Panc1 (cell line): ENCODE results near the gene CHST12. TPM values are rescaled to one million over a fixed set of nuclear protein-coding genes. Genes with fewer than 3 reads are reported as not detected.

Experiments
- ATAC-seq: fragments of 200-7000 bp; cut with Tn5 transposase; 2 replicates; pipeline ENCODE4 v1.9.1; 2020; ENCODE audit warnings: mild to moderate bottlenecking, moderate library complexity
- BruUV-seq: library from RNA; stranded (reverse); fragments of 400-500 nt; replicated peaks from 2 replicates; lab custom pipeline; 2021; lab: Mats Ljungman, UMichigan
- CTCF ChIA-PET: fragments of 300-600 bp; sonication (Branson Sonifier 250); formaldehyde crosslinking; loops from one replicate; lab custom pipeline; 2022; ENCODE audit warnings: antibody characterized with exemption; lab: Charles Lee
- POLR2A ChIA-PET: fragments of 300-600 bp; sonication (Branson Sonifier 250); formaldehyde crosslinking; loops from one replicate; lab custom pipeline; 2022; ENCODE audit warnings: antibody characterized with exemption; lab: Charles Lee
- DNase-seq: peaks from one replicate; pipeline ENCODE4 v3.0.0-alpha.2; 2010; ENCODE audit warnings: low read depth, low spot score
- H3K27ac ChIP-seq: 2 replicates; pipeline ENCODE4 v1.5.1; 2011; ENCODE audit warnings: mild to moderate bottlenecking, low read length, inconsistent platforms
- H3K27me3 ChIP-seq: fragments of 200-500 bp; sonication (Bioruptor generic); 2 replicates; pipeline ENCODE4 v1.6.0; 2014; ENCODE audit warnings: low read length, inconsistent platforms; ENCODE audit not compliant: control insufficient read depth, insufficient read depth
- H3K36me3 ChIP-seq: fragments of 200-500 bp; sonication (Bioruptor generic); 2 replicates; pipeline ENCODE4 v1.5.1; 2014; ENCODE audit warnings: inconsistent platforms, mild to moderate bottlenecking, low read length, moderate library complexity; ENCODE audit not compliant: control insufficient read depth, insufficient read depth
- H3K4me1 ChIP-seq: 2 replicates; pipeline ENCODE4 v1.5.1; 2011; ENCODE audit warnings: inconsistent platforms, mild to moderate bottlenecking, low read length, moderate library complexity; ENCODE audit not compliant: control insufficient read depth, insufficient read depth
- H3K4me3 ChIP-seq, 2 experiments: 2 replicates each; pipeline ENCODE4 v1.5.1; 2011 to 2012; ENCODE audit warnings: low read depth in 2 of 2, low read length in 2 of 2, mild to moderate bottlenecking in 2 of 2, inconsistent platforms in 1 of 2, moderate library complexity in 1 of 2
- H3K9me3 ChIP-seq: fragments of 200-500 bp; sonication (Bioruptor generic); 2 replicates; pipeline ENCODE4 v1.5.1; 2014; ENCODE audit warnings: low read depth, mild to moderate bottlenecking, inconsistent platforms, low read length, moderate library complexity; ENCODE audit not compliant: control insufficient read depth, insufficient read depth
- POLR2AphosphoS5 ChIP-seq: IDR thresholded peaks from 2 replicates; pipeline ENCODE4 v1.6.1; 2012; ENCODE audit warnings: mild to moderate bottlenecking, low read depth, low read length, moderate library complexity
- SIN3A ChIP-seq: IDR thresholded peaks from 2 replicates; pipeline ENCODE4 v1.6.1; 2012; ENCODE audit warnings: low read depth, mild to moderate bottlenecking, low read length, moderate library complexity, borderline replicate concordance; ENCODE audit not compliant: insufficient read depth
- TCF7L2 ChIP-seq: IDR thresholded peaks from 2 replicates; pipeline ENCODE4 v1.6.1; 2011; ENCODE audit warnings: mild to moderate bottlenecking, low read depth, low read length, inconsistent platforms
- in situ Hi-C: cut with HindIII; loops from 2 replicates; pipeline ENCODE4 v1.10.0; 2016; ENCODE audit warnings: low sequenced_read_pairs, low pct_unique_long_range_greater_than_20kb
- intact Hi-C: fragments of 100-400 bp; cut with micrococcal nuclease; formaldehyde crosslinking; loops from one replicate; pipeline ENCODE4 v1.10.0; 2022; ENCODE audit not compliant: unreplicated experiment
- total RNA-seq: library from RNA; stranded (reverse); gene quantifications from one replicate; pipeline ENCODE4 v1.2.1, GENCODE V29; 2021; ENCODE audit not compliant: unreplicated experiment
- TF ChIP-seq, protein P1 (sequence below): fragments of 450-650 bp; IDR thresholded peaks from 2 replicates; pipeline ENCODE4 v1.5.1; 2017; ENCODE audit warnings: mild to moderate bottlenecking
- TF ChIP-seq, protein P2 (sequence below), 2 experiments: IDR thresholded peaks; 2 replicates each; pipeline ENCODE4 v1.6.1; 2011 to 2012; ENCODE audit warnings: low read depth in 2 of 2, control low read depth in 1 of 2, low read length in 1 of 2, mild to moderate bottlenecking in 1 of 2, moderate library complexity in 1 of 2; ENCODE audit not compliant: insufficient read depth in 1 of 2

The CHST12 gene
- total RNA-seq, 1 experiment from 2014 or later, result 48.3 TPM

DNA sequence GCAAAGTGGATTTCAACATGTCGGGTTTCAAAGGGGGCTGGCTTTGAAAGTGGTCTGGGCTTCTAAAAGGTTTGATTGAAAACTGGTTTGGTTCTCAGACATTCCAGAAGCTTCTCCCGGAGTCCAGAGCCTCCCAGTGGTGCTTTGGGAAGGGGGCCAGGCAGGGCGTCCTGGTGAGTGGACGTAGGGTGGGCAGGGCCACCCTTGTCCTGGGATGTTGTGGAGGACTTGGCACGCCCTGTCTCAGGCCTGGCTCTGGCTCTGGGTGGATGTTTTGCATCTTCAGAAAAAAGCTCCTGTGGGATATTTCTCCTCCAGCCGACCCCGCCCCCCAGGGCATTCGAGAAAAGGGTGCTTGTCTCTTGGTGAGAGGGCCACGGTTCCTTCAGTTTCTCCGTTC lies 41.6 kb downstream of the CHST12 start:
- H3K4me1 ChIP-seq, result peaks cover 4% of the 10 kb centered on the region; the same call in 1 of the 2 replicates
- ATAC-seq, result no peak
- no peaks in the 10 kb centered on the region for H3K9me3 ChIP-seq
- TF ChIP-seq TCF7L2 (no peak), SIN3A (no peak), POLR2AphosphoS5 (no peak)
- TF ChIP-seq, protein P1, sequence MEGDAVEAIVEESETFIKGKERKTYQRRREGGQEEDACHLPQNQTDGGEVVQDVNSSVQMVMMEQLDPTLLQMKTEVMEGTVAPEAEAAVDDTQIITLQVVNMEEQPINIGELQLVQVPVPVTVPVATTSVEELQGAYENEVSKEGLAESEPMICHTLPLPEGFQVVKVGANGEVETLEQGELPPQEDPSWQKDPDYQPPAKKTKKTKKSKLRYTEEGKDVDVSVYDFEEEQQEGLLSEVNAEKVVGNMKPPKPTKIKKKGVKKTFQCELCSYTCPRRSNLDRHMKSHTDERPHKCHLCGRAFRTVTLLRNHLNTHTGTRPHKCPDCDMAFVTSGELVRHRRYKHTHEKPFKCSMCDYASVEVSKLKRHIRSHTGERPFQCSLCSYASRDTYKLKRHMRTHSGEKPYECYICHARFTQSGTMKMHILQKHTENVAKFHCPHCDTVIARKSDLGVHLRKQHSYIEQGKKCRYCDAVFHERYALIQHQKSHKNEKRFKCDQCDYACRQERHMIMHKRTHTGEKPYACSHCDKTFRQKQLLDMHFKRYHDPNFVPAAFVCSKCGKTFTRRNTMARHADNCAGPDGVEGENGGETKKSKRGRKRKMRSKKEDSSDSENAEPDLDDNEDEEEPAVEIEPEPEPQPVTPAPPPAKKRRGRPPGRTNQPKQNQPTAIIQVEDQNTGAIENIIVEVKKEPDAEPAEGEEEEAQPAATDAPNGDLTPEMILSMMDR, result no peak
- TF ChIP-seq, protein P2, sequence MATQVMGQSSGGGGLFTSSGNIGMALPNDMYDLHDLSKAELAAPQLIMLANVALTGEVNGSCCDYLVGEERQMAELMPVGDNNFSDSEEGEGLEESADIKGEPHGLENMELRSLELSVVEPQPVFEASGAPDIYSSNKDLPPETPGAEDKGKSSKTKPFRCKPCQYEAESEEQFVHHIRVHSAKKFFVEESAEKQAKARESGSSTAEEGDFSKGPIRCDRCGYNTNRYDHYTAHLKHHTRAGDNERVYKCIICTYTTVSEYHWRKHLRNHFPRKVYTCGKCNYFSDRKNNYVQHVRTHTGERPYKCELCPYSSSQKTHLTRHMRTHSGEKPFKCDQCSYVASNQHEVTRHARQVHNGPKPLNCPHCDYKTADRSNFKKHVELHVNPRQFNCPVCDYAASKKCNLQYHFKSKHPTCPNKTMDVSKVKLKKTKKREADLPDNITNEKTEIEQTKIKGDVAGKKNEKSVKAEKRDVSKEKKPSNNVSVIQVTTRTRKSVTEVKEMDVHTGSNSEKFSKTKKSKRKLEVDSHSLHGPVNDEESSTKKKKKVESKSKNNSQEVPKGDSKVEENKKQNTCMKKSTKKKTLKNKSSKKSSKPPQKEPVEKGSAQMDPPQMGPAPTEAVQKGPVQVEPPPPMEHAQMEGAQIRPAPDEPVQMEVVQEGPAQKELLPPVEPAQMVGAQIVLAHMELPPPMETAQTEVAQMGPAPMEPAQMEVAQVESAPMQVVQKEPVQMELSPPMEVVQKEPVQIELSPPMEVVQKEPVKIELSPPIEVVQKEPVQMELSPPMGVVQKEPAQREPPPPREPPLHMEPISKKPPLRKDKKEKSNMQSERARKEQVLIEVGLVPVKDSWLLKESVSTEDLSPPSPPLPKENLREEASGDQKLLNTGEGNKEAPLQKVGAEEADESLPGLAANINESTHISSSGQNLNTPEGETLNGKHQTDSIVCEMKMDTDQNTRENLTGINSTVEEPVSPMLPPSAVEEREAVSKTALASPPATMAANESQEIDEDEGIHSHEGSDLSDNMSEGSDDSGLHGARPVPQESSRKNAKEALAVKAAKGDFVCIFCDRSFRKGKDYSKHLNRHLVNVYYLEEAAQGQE (IDR thresholded peaks at IDR 0.05; ENCODE audit: insufficient read depth in 1 of 2, low read depth in 2 of 2, low read length in 1 of 2), result no peak
- in situ Hi-C loops, result no loop called here
- CTCF ChIA-PET, result no interaction called here
- no peak overlapping the region for H3K27ac ChIP-seq
- DNase-seq, result no peak
- POLR2A ChIA-PET, result interaction anchor here (0.6 kb wide), 1 partner anchor 24 kb away, joined by 3 read pairs; no protein-coding TSS in a partner anchor
- intact Hi-C loops, result no loop called here
- no peaks in the 10 kb centered on the region for H3K36me3 ChIP-seq
- no TSS peak for BruUV-seq
- H3K27me3 ChIP-seq, result no peaks in the 10 kb centered on the region
- no peak overlapping the region for H3K4me3 ChIP-seq

DNA sequence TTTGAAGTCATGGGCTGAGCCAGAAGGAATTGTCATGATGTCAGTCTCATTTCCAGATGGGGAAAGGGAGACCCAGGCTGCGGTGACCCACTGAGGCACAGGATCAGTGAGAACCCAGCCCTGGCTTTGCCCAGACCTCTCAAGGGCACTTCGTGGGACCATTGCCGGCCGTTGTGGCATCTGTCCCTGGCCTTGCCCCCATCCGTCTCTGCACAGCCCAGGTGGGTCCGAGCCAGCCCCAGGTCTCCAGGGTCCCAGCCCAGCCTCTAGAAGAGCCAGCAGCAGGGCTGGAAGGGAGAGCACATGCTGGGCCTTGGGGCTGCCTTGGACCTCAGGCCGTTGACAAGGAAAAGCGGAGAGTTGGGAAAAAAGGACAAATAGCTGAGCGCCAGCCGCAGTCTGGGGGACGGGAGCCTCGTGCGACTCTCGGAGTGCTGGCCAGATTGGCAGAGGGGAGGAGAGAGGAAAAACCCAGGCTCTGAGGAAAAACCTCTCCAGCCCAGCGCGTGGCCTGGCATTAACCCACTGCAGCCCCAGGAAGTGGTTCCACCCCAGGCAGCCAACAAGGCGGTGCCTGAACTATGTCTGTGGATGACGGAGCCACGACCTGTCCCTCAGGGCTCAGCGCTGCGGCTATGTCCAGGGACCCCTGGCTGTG lies 42.6 kb downstream of the CHST12 start:
- intact Hi-C loops (no loop called here), in situ Hi-C loops (no loop called here)
- DNase-seq (no peak), ATAC-seq (no peak)
- Histone ChIP-seq H3K9me3 (no peaks in the 10 kb centered on the region), H3K36me3 (no peaks in the 10 kb centered on the region), H3K4me1 (peaks cover 11% of the 10 kb centered on the region; the same call in 1 of the 2 replicates), H3K27ac (no peak overlapping the region), H3K4me3 (no peak overlapping the region), H3K27me3 (no peaks in the 10 kb centered on the region)
- POLR2A ChIA-PET, result no interaction called here
- no TSS peak for BruUV-seq
- no peak for TF ChIP-seq SIN3A
- TF ChIP-seq, protein P2 (IDR thresholded peaks at IDR 0.05; ENCODE audit: insufficient read depth in 1 of 2, low read depth in 2 of 2, low read length in 1 of 2), result no peak
- no peak for TF ChIP-seq POLR2AphosphoS5
- TF ChIP-seq, protein P1, result no peak
- no peak for TF ChIP-seq TCF7L2
- CTCF ChIA-PET, result interaction anchor here (0.6 kb wide), 1 partner anchor 15 kb away, joined by 4 read pairs; no protein-coding TSS in a partner anchor
